NCI-H187 treated with DMSO at 0.1 percent for 48 hours (cell line): ENCODE measurements around the gene FBXL13.
"Not testable (repeated sequence)": the region's sequence is repeated elsewhere in the genome, so short reads cannot be mapped to it uniquely, and the experiment has no call there.

Experiments
- DNase-seq: peaks from one replicate; lab custom pipeline; 2025; lab: John Stamatoyannopoulos, UW

The FBXL13 gene

GRCh38 chr7:103074519-103075336 is at the start of gene FBXL13, which contains the start of gene ARMC10:
FBXL13 (minus strand) TSS chr7:103074796.
ARMC10 (plus strand) TSS chr7:103075140; CDS start chr7:103075273, 133 bp downstream.
- DNase-seq: peak; percentile 72

- no peak for DNase-seq
Observed at GRCh38 chr7:103123529-103123928, 48.9 kb upstream of the FBXL13 start.

- DNase-seq: no peak
Observed at GRCh38 chr7:103121641-103122040, 47.0 kb upstream of the FBXL13 start.

- no peak for DNase-seq
Observed at GRCh38 chr7:103120362-103120761, 45.8 kb upstream of the FBXL13 start.

GRCh38 chr7:103119791-103120291 is 45.2 kb upstream of the FBXL13 start:
- DNase-seq: no peak

- no peak for DNase-seq
Observed at GRCh38 chr7:103117465-103117864, 42.9 kb upstream of the FBXL13 start.

- no peak for DNase-seq
Observed at GRCh38 chr7:103116991-103117390, 42.4 kb upstream of the FBXL13 start.

GRCh38 chr7:103116511-103116910 is 41.9 kb upstream of the FBXL13 start:
- no peak for DNase-seq

- no peak for DNase-seq
Observed at GRCh38 chr7:103115771-103116170, 41.2 kb upstream of the FBXL13 start.

- no peak for DNase-seq
Observed at GRCh38 chr7:103114576-103115008, 40.0 kb upstream of the FBXL13 start.

- no peak for DNase-seq
Observed at GRCh38 chr7:103113164-103113563, 38.6 kb upstream of the FBXL13 start.

- not testable (repeated sequence) for DNase-seq
Observed at GRCh38 chr7:103106703-103107070, 32.1 kb upstream of the FBXL13 start.

- DNase-seq: no peak
Observed at GRCh38 chr7:103106005-103106702, 31.6 kb upstream of the FBXL13 start.

- no peak for DNase-seq
Observed at GRCh38 chr7:103101543-103101942, 26.9 kb upstream of the FBXL13 start.

GRCh38 chr7:103100348-103100747 is 25.8 kb upstream of the FBXL13 start:
- DNase-seq: no peak

- no peak for DNase-seq
Observed at GRCh38 chr7:103097041-103097440, 22.4 kb upstream of the FBXL13 start.

- DNase-seq: not testable (repeated sequence)
Observed at GRCh38 chr7:103095558-103095957, 21.0 kb upstream of the FBXL13 start.

- no peak for DNase-seq
Observed at GRCh38 chr7:103094102-103094501, 19.5 kb upstream of the FBXL13 start.

GRCh38 chr7:103093429-103093828 is 18.8 kb upstream of the FBXL13 start:
- no peak for DNase-seq

GRCh38 chr7:103092321-103092720 is 17.7 kb upstream of the FBXL13 start:
- not testable (repeated sequence) for DNase-seq

- no peak for DNase-seq
Observed at GRCh38 chr7:103083210-103083609, 8.6 kb upstream of the FBXL13 start.

- no peak for DNase-seq
Observed at GRCh38 chr7:103082497-103082896, 7.9 kb upstream of the FBXL13 start.

- DNase-seq: no peak
Observed at GRCh38 chr7:103080923-103081322, 6.3 kb upstream of the FBXL13 start.
